ENCODE data around the gene MIA2. TPM values are rescaled to one million over a fixed set of nuclear protein-coding genes. Genes with fewer than 3 reads are reported as not detected.
"Not testable (repeated sequence)": the region's sequence is repeated elsewhere in the genome, so short reads cannot be mapped to it uniquely, and the experiment has no call there.

The MIA2 gene
- polyA plus RNA-seq, 4 donors = 55.3 to 264 (median 210) TPM

- DNase-seq (peak; percentile 66 to 78), FAIRE-seq (no peak)
- Histone ChIP-seq H3K36me3 (ENCODE audit: control insufficient read depth in 3 of 3, insufficient read depth in 2 of 3, low read depth in 1 of 3, low read length in 3 of 3) (peaks cover 8 to 33% (median 14%) of the 10 kb centered on the region in 3 donors), H3K27ac (ENCODE audit: low read depth in 1 of 3, low read length in 2 of 3) (peak overlapping the region in 1 of 3 donors; percentile 48), H3K4me3 (ENCODE audit: low read depth in 1 of 3, low read length in 3 of 3) (no peak overlapping the region), H3K9me3 (ENCODE audit: control insufficient read depth in 2 of 2, insufficient read depth in 1 of 2, low read depth in 1 of 2, low read length in 1 of 2) (peaks cover 0 to 3% of the 10 kb centered on the region in 2 donors), H3K4me1 (ENCODE audit: control insufficient read depth in 3 of 3, insufficient read depth in 2 of 3, low read depth in 1 of 3, low read length in 2 of 3) (no peaks in the 10 kb centered on the region), H3K27me3 (ENCODE audit: control insufficient read depth in 3 of 3, insufficient read depth in 3 of 3, low read length in 3 of 3) (no peaks in the 10 kb centered on the region)
- 17 to 66% (median 36%) methylated on average over 4 of the region's 4 CpGs for WGBS, 3 donors
Observed at GRCh38 chr14:39291701-39292100, 58.0 kb downstream of the MIA2 start.

- no peaks in the 10 kb centered on the region for H3K27me3 ChIP-seq (ENCODE audit: control insufficient read depth in 3 of 3, insufficient read depth in 3 of 3, low read length in 3 of 3)
- H3K27ac ChIP-seq (ENCODE audit: low read depth in 1 of 3, low read length in 2 of 3) = no peak overlapping the region
- no peak overlapping the region for H3K4me3 ChIP-seq (ENCODE audit: low read depth in 1 of 3, low read length in 3 of 3)
- no peaks in the 10 kb centered on the region for H3K9me3 ChIP-seq (ENCODE audit: control insufficient read depth in 2 of 2, insufficient read depth in 1 of 2, low read depth in 1 of 2, low read length in 1 of 2)
- H3K36me3 ChIP-seq (ENCODE audit: control insufficient read depth in 3 of 3, insufficient read depth in 2 of 3, low read depth in 1 of 3, low read length in 3 of 3) = peaks cover 12 to 25% (median 20%) of the 10 kb centered on the region in 3 donors
- WGBS, 3 donors = 98 to 100% (median 99%) methylated on average over 2 of the region's 2 CpGs
- DNase-seq (no peak), FAIRE-seq (peak; percentile 83)
- H3K4me1 ChIP-seq (ENCODE audit: control insufficient read depth in 3 of 3, insufficient read depth in 2 of 3, low read depth in 1 of 3, low read length in 2 of 3) = no peaks in the 10 kb centered on the region
Observed at GRCh38 chr14:39293629-39294028, 59.9 kb downstream of the MIA2 start.

GRCh38 chr14:39300389-39300788 lies 66.7 kb downstream of the MIA2 start:
- DNase-seq = not testable (repeated sequence)

GRCh38 chr14:39302124-39302810 lies 68.6 kb downstream of the MIA2 start:
- no peak overlapping the region for H3K27ac ChIP-seq (ENCODE audit: low read depth in 1 of 3, low read length in 2 of 3)
- no peaks in the 10 kb centered on the region for H3K9me3 ChIP-seq (ENCODE audit: control insufficient read depth in 2 of 2, insufficient read depth in 1 of 2, low read depth in 1 of 2, low read length in 1 of 2)
- DNase-seq (no peak), FAIRE-seq (no peak)
- 90 to 93% (median 93%) methylated on average over 4 of the region's 4 CpGs for WGBS, 3 donors
- no peak overlapping the region for H3K4me3 ChIP-seq (ENCODE audit: low read depth in 1 of 3, low read length in 3 of 3)
- no peaks in the 10 kb centered on the region for H3K27me3 ChIP-seq (ENCODE audit: control insufficient read depth in 3 of 3, insufficient read depth in 3 of 3, low read length in 3 of 3)
- peaks cover 6 to 18% (median 14%) of the 10 kb centered on the region in 3 donors for H3K36me3 ChIP-seq (ENCODE audit: control insufficient read depth in 3 of 3, insufficient read depth in 2 of 3, low read depth in 1 of 3, low read length in 3 of 3)
- H3K4me1 ChIP-seq (ENCODE audit: control insufficient read depth in 3 of 3, insufficient read depth in 2 of 3, low read depth in 1 of 3, low read length in 2 of 3) = no peaks in the 10 kb centered on the region

More at GRCh38 chr14:39300389-39300788, 66.7 kb downstream of the MIA2 start:
- H3K4me3 ChIP-seq (ENCODE audit: low read depth in 1 of 3, low read length in 3 of 3); H3K4me1 ChIP-seq (ENCODE audit: control insufficient read depth in 3 of 3, insufficient read depth in 2 of 3, low read depth in 1 of 3, low read length in 2 of 3); H3K27me3 ChIP-seq (ENCODE audit: control insufficient read depth in 3 of 3, insufficient read depth in 3 of 3, low read length in 3 of 3); H3K9me3 ChIP-seq (ENCODE audit: control insufficient read depth in 2 of 2, insufficient read depth in 1 of 2, low read depth in 1 of 2, low read length in 1 of 2); FAIRE-seq; H3K27ac ChIP-seq (ENCODE audit: low read depth in 1 of 3, low read length in 2 of 3): not testable (repeated sequence)
- WGBS, 3 donors = 77 to 89% (median 87%) methylated on average over 3 of the region's 3 CpGs
- H3K36me3 ChIP-seq (ENCODE audit: control insufficient read depth in 3 of 3, insufficient read depth in 2 of 3, low read depth in 1 of 3, low read length in 3 of 3) = peaks cover 7 to 27% (median 16%) of the 10 kb centered on the region in 3 donors

- DNase-seq = no peak
- Histone ChIP-seq H3K27me3 (ENCODE audit: control insufficient read depth in 3 of 3, insufficient read depth in 3 of 3, low read length in 3 of 3) (no peaks in the 10 kb centered on the region), H3K36me3 (ENCODE audit: control insufficient read depth in 3 of 3, insufficient read depth in 2 of 3, low read depth in 1 of 3, low read length in 3 of 3) (peaks cover 2 to 21% (median 12%) of the 10 kb centered on the region in 3 donors), H3K4me1 (ENCODE audit: control insufficient read depth in 3 of 3, insufficient read depth in 2 of 3, low read depth in 1 of 3, low read length in 2 of 3) (no peaks in the 10 kb centered on the region), H3K4me3 (ENCODE audit: low read depth in 1 of 3, low read length in 3 of 3) (no peak overlapping the region), H3K27ac (ENCODE audit: low read depth in 1 of 3, low read length in 2 of 3) (no peak overlapping the region), H3K9me3 (ENCODE audit: control insufficient read depth in 2 of 2, insufficient read depth in 1 of 2, low read depth in 1 of 2, low read length in 1 of 2) (no peaks in the 10 kb centered on the region)
- no peak for FAIRE-seq
- WGBS, 3 donors = 71 to 90% (median 89%) methylated on average over 1 of the region's 1 CpG
Observed at GRCh38 chr14:39303115-39303514, 69.4 kb downstream of the MIA2 start.

GRCh38 chr14:39307815-39308214 lies 74.1 kb downstream of the MIA2 start:
- no peak for FAIRE-seq
- H3K27ac ChIP-seq (ENCODE audit: low read depth in 1 of 3, low read length in 2 of 3) = no peak overlapping the region
- H3K9me3 ChIP-seq (ENCODE audit: control insufficient read depth in 2 of 2, insufficient read depth in 1 of 2, low read depth in 1 of 2, low read length in 1 of 2) = no peaks in the 10 kb centered on the region
- WGBS, 3 donors = 93 to 97% (median 95%) methylated on average over 3 of the region's 3 CpGs
- no peak for DNase-seq
- peaks cover 5 to 16% (median 11%) of the 10 kb centered on the region in 3 donors for H3K36me3 ChIP-seq (ENCODE audit: control insufficient read depth in 3 of 3, insufficient read depth in 2 of 3, low read depth in 1 of 3, low read length in 3 of 3)
- H3K27me3 ChIP-seq (ENCODE audit: control insufficient read depth in 3 of 3, insufficient read depth in 3 of 3, low read length in 3 of 3) = no peaks in the 10 kb centered on the region
- H3K4me1 ChIP-seq (ENCODE audit: control insufficient read depth in 3 of 3, insufficient read depth in 2 of 3, low read depth in 1 of 3, low read length in 2 of 3) = no peaks in the 10 kb centered on the region
- H3K4me3 ChIP-seq (ENCODE audit: low read depth in 1 of 3, low read length in 3 of 3) = no peak overlapping the region

- Histone ChIP-seq H3K4me1 (ENCODE audit: control insufficient read depth in 3 of 3, insufficient read depth in 2 of 3, low read depth in 1 of 3, low read length in 2 of 3) (no peaks in the 10 kb centered on the region), H3K9me3 (ENCODE audit: control insufficient read depth in 2 of 2, insufficient read depth in 1 of 2, low read depth in 1 of 2, low read length in 1 of 2) (no peaks in the 10 kb centered on the region), H3K36me3 (ENCODE audit: control insufficient read depth in 3 of 3, insufficient read depth in 2 of 3, low read depth in 1 of 3, low read length in 3 of 3) (peaks cover 5 to 18% (median 16%) of the 10 kb centered on the region in 3 donors), H3K27me3 (ENCODE audit: control insufficient read depth in 3 of 3, insufficient read depth in 3 of 3, low read length in 3 of 3) (no peaks in the 10 kb centered on the region), H3K4me3 (ENCODE audit: low read depth in 1 of 3, low read length in 3 of 3) (no peak overlapping the region), H3K27ac (ENCODE audit: low read depth in 1 of 3, low read length in 2 of 3) (no peak overlapping the region)
- DNase-seq (no peak), FAIRE-seq (no peak)
Observed at GRCh38 chr14:39310051-39310450, 76.3 kb downstream of the MIA2 start.

- no peaks in the 10 kb centered on the region for H3K9me3 ChIP-seq (ENCODE audit: control insufficient read depth in 2 of 2, insufficient read depth in 1 of 2, low read depth in 1 of 2, low read length in 1 of 2)
- no peaks in the 10 kb centered on the region for H3K4me1 ChIP-seq (ENCODE audit: control insufficient read depth in 3 of 3, insufficient read depth in 2 of 3, low read depth in 1 of 3, low read length in 2 of 3)
- H3K4me3 ChIP-seq (ENCODE audit: low read depth in 1 of 3, low read length in 3 of 3) = no peak overlapping the region
- FAIRE-seq (no peak), DNase-seq (no peak)
- H3K36me3 ChIP-seq (ENCODE audit: control insufficient read depth in 3 of 3, insufficient read depth in 2 of 3, low read depth in 1 of 3, low read length in 3 of 3) = peaks cover 3 to 18% (median 12%) of the 10 kb centered on the region in 3 donors
- no peaks in the 10 kb centered on the region for H3K27me3 ChIP-seq (ENCODE audit: control insufficient read depth in 3 of 3, insufficient read depth in 3 of 3, low read length in 3 of 3)
- no peak overlapping the region for H3K27ac ChIP-seq (ENCODE audit: low read depth in 1 of 3, low read length in 2 of 3)
- WGBS, 3 donors = 74 to 90% (median 89%) methylated on average over 1 of the region's 1 CpG
Observed at GRCh38 chr14:39315859-39316444, 82.2 kb downstream of the MIA2 start.

Data from small intestine (tissue), 7 donors.